ENCODE measurements around the gene OR14K1.
"Not testable (repeated sequence)": the region's sequence is repeated elsewhere in the genome, so short reads cannot be mapped to it uniquely, and the experiment has no call there.

DNA sequence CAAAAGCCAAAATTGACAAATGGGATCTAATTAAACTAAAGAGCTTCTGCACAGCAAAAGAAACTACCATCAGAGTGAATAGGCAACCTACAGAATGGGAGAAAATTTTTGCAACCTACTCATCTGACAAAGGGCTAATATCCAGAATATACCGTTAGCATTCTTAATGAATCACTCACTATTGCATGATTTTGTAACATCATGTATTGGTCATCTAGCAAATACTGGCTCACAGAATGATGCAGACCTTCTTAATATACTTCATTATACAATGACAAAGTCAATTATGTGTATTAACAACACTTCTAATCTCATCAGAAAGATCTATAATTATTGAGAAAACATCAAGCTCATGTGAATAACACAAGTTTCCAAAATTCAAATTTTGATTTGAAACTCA, 15.9 kb downstream of the OR14K1 start:
- TF ChIP-seq, protein P1, sequence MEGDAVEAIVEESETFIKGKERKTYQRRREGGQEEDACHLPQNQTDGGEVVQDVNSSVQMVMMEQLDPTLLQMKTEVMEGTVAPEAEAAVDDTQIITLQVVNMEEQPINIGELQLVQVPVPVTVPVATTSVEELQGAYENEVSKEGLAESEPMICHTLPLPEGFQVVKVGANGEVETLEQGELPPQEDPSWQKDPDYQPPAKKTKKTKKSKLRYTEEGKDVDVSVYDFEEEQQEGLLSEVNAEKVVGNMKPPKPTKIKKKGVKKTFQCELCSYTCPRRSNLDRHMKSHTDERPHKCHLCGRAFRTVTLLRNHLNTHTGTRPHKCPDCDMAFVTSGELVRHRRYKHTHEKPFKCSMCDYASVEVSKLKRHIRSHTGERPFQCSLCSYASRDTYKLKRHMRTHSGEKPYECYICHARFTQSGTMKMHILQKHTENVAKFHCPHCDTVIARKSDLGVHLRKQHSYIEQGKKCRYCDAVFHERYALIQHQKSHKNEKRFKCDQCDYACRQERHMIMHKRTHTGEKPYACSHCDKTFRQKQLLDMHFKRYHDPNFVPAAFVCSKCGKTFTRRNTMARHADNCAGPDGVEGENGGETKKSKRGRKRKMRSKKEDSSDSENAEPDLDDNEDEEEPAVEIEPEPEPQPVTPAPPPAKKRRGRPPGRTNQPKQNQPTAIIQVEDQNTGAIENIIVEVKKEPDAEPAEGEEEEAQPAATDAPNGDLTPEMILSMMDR (IDR thresholded peaks at IDR 0.05): not testable (repeated sequence)
- not testable (repeated sequence) for TF ChIP-seq POLR2A (IDR thresholded peaks at IDR 0.05)

All from ovary (tissue), 3 donors.